HEK293 (cell line): Measurements from ENCODE around the gene PLXNA3.

Experiments
- CTCF ChIA-PET: fragments of 350-600 bp; formaldehyde crosslinking; extraction: SDS; loops from one replicate; lab custom pipeline; 2021; ENCODE audit warnings: antibody characterized with exemption; lab: Yijun Ruan, JAX
- POLR2A ChIA-PET: fragments of 300-600 bp; formaldehyde crosslinking; extraction: SDS; loops from one replicate; lab custom pipeline; 2020; ENCODE audit warnings: antibody characterized with exemption, inconsistent platforms; lab: Yijun Ruan, JAX
- H3K27ac ChIP-seq: fragments of 200-500 bp; sonication (Bioruptor generic); 2 replicates; pipeline ENCODE4 v1.5.1; 2014; ENCODE audit warnings: low read depth, low read length, control low read depth, inconsistent platforms; ENCODE audit errors: extremely low read depth
- H3K36me3 ChIP-seq, 2 experiments: fragments of 200-500 bp in 1 of 2; sonication (Bioruptor generic) in 1 of 2; 1 replicate in 1 of 2; 2 replicates in 1 of 2; pipeline ENCODE4 v1.5.1; 2014 to 2017; ENCODE audit warnings: inconsistent platforms in 2 of 2, low read length in 2 of 2; ENCODE audit not compliant: control insufficient read depth in 2 of 2, insufficient read depth in 1 of 2
- H3K4me1 ChIP-seq: fragments of 200-500 bp; sonication (Bioruptor generic); 2 replicates; pipeline ENCODE4 v1.5.1; 2014; ENCODE audit warnings: mild to moderate bottlenecking, low read length, inconsistent platforms; ENCODE audit not compliant: control insufficient read depth, insufficient read depth
- H3K4me3 ChIP-seq: 2 replicates; pipeline ENCODE4 v1.5.1; 2011; ENCODE audit warnings: low read depth, mild to moderate bottlenecking, control low read depth, low read length, moderate library complexity
- H3K9me3 ChIP-seq: fragments of 200-500 bp; sonication (Bioruptor generic); 2 replicates; pipeline ENCODE4 v1.5.1; 2014; ENCODE audit warnings: low read depth, low read length, inconsistent platforms; ENCODE audit not compliant: control insufficient read depth, insufficient read depth
- FEZF1 ChIP-seq: fragments of 450-650 bp; formaldehyde crosslinking; IDR thresholded peaks from 2 replicates; pipeline ENCODE4 v1.5.1; 2016; ENCODE audit warnings: missing biosample characterization, missing genetic modification characterization
- GLIS2 ChIP-seq: fragments of 450-650 bp; formaldehyde crosslinking; IDR thresholded peaks from 2 replicates; pipeline ENCODE4 v1.5.1; 2016; ENCODE audit warnings: missing biosample characterization, missing genetic modification characterization
- IKZF3 ChIP-seq: fragments of 450-650 bp; IDR thresholded peaks from 2 replicates; pipeline ENCODE4 v1.5.0; 2018; ENCODE audit warnings: missing biosample characterization, mild to moderate bottlenecking, missing genetic modification characterization, moderate library complexity
- SALL2 ChIP-seq: fragments of 450-650 bp; formaldehyde crosslinking; IDR thresholded peaks from 2 replicates; pipeline ENCODE4 v1.5.0; 2017; ENCODE audit warnings: missing biosample characterization, mild to moderate bottlenecking, missing genetic modification characterization, borderline replicate concordance
- TCF7L2 ChIP-seq: IDR thresholded peaks from 2 replicates; pipeline ENCODE4 v1.6.1; 2011; ENCODE audit warnings: low read depth, mild to moderate bottlenecking, inconsistent platforms, low read length, moderate library complexity, borderline replicate concordance
- WT1 ChIP-seq: fragments of 450-650 bp; formaldehyde crosslinking; IDR thresholded peaks from 2 replicates; pipeline ENCODE4 v1.5.1; 2016; ENCODE audit warnings: missing biosample characterization, missing genetic modification characterization
- YY1 ChIP-seq: fragments of 450-650 bp; formaldehyde crosslinking; IDR thresholded peaks from 2 replicates; pipeline ENCODE4 v1.5.1; 2018; ENCODE audit warnings: missing biosample characterization, missing genetic modification characterization
- ZBTB20 ChIP-seq: fragments of 450-650 bp; formaldehyde crosslinking; IDR thresholded peaks from 2 replicates; pipeline ENCODE4 v1.5.1; 2016; ENCODE audit warnings: missing biosample characterization, missing genetic modification characterization
- ZNF114 ChIP-seq: fragments of 450-650 bp; formaldehyde crosslinking; IDR thresholded peaks from 2 replicates; pipeline ENCODE4 v1.5.0; 2017; ENCODE audit warnings: missing biosample characterization, missing genetic modification characterization
- ZNF138 ChIP-seq: fragments of 450-650 bp; formaldehyde crosslinking; IDR thresholded peaks from 2 replicates; pipeline ENCODE4 v1.5.1; 2016; ENCODE audit warnings: missing biosample characterization, missing genetic modification characterization, borderline replicate concordance
- ZNF169 ChIP-seq: fragments of 450-650 bp; formaldehyde crosslinking; IDR thresholded peaks from 2 replicates; pipeline ENCODE4 v1.5.1; 2016; ENCODE audit warnings: missing biosample characterization, missing genetic modification characterization
- ZNF211 ChIP-seq: fragments of 450-650 bp; formaldehyde crosslinking; IDR thresholded peaks from 2 replicates; pipeline ENCODE4 v1.5.1; 2016; ENCODE audit warnings: low read depth, missing biosample characterization, missing genetic modification characterization
- ZNF292 ChIP-seq: fragments of 450-650 bp; formaldehyde crosslinking; IDR thresholded peaks from 2 replicates; pipeline ENCODE4 v1.5.1; 2016; ENCODE audit warnings: low read depth, missing biosample characterization, missing genetic modification characterization, borderline replicate concordance
- ZNF302 ChIP-seq: fragments of 450-650 bp; formaldehyde crosslinking; IDR thresholded peaks from 2 replicates; pipeline ENCODE4 v1.5.1; 2016; ENCODE audit warnings: missing biosample characterization, missing genetic modification characterization, low read depth
- ZNF391 ChIP-seq: fragments of 450-650 bp; formaldehyde crosslinking; IDR thresholded peaks from 2 replicates; pipeline ENCODE4 v1.5.1; 2016; ENCODE audit warnings: low read depth, missing biosample characterization, missing genetic modification characterization, borderline replicate concordance
- ZNF416 ChIP-seq: fragments of 450-650 bp; formaldehyde crosslinking; IDR thresholded peaks from 2 replicates; pipeline ENCODE4 v1.5.1; 2016; ENCODE audit warnings: missing biosample characterization, missing genetic modification characterization
- ZNF660 ChIP-seq: fragments of 450-650 bp; IDR thresholded peaks from 2 replicates; pipeline ENCODE4 v1.5.1; 2018; ENCODE audit warnings: missing biosample characterization, mild to moderate bottlenecking, missing genetic modification characterization
- ZSCAN23 ChIP-seq: fragments of 450-650 bp; formaldehyde crosslinking; IDR thresholded peaks from 2 replicates; pipeline ENCODE4 v1.5.1; 2016; ENCODE audit warnings: missing biosample characterization, missing genetic modification characterization
- TF ChIP-seq, protein P1 (sequence below): fragments of 450-650 bp; formaldehyde crosslinking; IDR thresholded peaks from 2 replicates; pipeline ENCODE4 v1.5.1; 2016; ENCODE audit warnings: missing biosample characterization, missing genetic modification characterization
- TF ChIP-seq, protein P2 (sequence below): fragments of 450-650 bp; formaldehyde crosslinking; IDR thresholded peaks from 2 replicates; pipeline ENCODE4 v1.5.1; 2016; ENCODE audit warnings: missing biosample characterization, missing genetic modification characterization
- TF ChIP-seq, protein P3 (sequence below): fragments of 450-650 bp; formaldehyde crosslinking; conservative IDR thresholded peaks from 2 replicates; pipeline ENCODE4 v1.5.1; 2016; ENCODE audit warnings: low read depth, missing biosample characterization, missing genetic modification characterization
- TF ChIP-seq, protein P4 (sequence below): fragments of 450-650 bp; formaldehyde crosslinking; IDR thresholded peaks from 2 replicates; pipeline ENCODE4 v1.5.0; 2017; ENCODE audit warnings: missing biosample characterization, missing genetic modification characterization, borderline replicate concordance

PLXNA3 gene

DNA sequence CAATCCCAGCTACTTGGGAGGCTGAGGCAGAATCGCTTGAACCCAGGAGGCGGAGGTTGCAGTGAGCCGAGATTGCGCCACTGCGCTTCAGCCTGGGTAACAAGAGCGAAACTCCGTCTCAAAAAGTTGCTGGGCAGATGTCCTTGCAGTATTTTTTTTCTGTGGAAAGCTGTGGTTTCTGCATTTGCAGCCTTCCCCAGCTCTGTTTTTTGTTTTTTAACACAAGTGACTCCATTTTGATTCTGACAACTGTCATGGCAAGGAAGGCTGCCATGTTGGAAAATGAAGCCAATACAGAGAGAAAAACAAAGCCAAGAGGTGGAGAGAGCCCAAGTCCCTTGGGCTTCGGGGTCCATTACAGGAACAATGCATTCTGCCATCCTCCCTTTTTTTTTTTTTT is 44.0 kb downstream of the PLXNA3 start:
- Histone ChIP-seq H3K27ac (no peak overlapping the region), H3K9me3 (no peaks in the 10 kb centered on the region), H3K4me3 (no peak overlapping the region), H3K4me1 (no peaks in the 10 kb centered on the region), H3K36me3 (peaks cover 0 to 6% of the 10 kb centered on the region in 2 experiments; a peak in 1 of 3 replicates)
- CTCF ChIA-PET: interaction anchor here (0.7 to 1.2 kb wide), 2 partner anchors 13 to 14 kb away, joined by 3 to 5 read pairs; no protein-coding TSS in a partner anchor
- POLR2A ChIA-PET: no interaction called here
- TF ChIP-seq ZNF211 (tag by site-specific recombination): no peak
- TF ChIP-seq, protein P1, sequence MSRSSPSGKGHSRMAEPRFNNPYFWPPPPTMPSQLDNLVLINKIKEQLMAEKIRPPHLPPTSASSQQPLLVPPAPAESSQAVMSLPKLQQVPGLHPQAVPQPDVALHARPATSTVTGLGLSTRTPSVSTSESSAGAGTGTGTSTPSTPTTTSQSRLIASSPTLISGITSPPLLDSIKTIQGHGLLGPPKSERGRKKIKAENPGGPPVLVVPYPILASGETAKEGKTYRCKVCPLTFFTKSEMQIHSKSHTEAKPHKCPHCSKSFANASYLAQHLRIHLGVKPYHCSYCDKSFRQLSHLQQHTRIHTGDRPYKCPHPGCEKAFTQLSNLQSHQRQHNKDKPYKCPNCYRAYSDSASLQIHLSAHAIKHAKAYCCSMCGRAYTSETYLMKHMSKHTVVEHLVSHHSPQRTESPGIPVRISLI (tag by site-specific recombination): no peak
- TF ChIP-seq ZNF391 (tag by site-specific recombination): no peak
- TF ChIP-seq GLIS2 (tag by site-specific recombination): no peak
- no peak for TF ChIP-seq ZNF169 (tag by site-specific recombination)
- TF ChIP-seq ZNF660 (tag by site-specific recombination): no peak
- TF ChIP-seq, protein P2, sequence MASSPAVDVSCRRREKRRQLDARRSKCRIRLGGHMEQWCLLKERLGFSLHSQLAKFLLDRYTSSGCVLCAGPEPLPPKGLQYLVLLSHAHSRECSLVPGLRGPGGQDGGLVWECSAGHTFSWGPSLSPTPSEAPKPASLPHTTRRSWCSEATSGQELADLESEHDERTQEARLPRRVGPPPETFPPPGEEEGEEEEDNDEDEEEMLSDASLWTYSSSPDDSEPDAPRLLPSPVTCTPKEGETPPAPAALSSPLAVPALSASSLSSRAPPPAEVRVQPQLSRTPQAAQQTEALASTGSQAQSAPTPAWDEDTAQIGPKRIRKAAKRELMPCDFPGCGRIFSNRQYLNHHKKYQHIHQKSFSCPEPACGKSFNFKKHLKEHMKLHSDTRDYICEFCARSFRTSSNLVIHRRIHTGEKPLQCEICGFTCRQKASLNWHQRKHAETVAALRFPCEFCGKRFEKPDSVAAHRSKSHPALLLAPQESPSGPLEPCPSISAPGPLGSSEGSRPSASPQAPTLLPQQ (tag by site-specific recombination): no peak
- TF ChIP-seq ZNF292: no peak
- TF ChIP-seq IKZF3 (tag by site-specific recombination): no peak

DNA sequence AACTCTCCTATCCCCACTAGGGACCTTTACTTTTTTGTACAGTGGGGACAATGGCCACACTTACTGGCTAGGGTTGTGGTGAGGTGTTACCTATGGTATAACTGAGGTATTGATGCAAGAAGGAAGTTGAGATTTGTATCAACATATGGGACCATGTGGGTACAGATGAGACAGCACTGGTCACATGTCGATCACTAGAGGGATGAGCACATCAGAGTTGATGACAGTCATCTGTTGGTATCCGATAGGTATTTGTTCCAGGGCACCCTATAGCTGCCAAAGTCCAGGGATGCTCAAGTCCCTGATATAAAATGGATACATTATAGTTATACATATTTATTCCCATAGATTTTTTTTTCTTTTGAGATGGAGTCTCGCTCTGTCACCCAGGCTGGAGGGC is 44.9 kb downstream of the PLXNA3 start:
- POLR2A ChIA-PET: no interaction called here
- no peak overlapping the region for H3K27ac ChIP-seq
- CTCF ChIA-PET: interaction anchor here (0.6 to 0.7 kb wide), 3 partner anchors 12 to 22 kb away, joined by 3 read pairs; partner anchors contain the start of gene SLC10A3
- no peaks in the 10 kb centered on the region for H3K9me3 ChIP-seq
- TF ChIP-seq ZNF416 (tag by site-specific recombination) (no peak), ZNF114 (tag by site-specific recombination) (no peak), YY1 (no peak), ZBTB20 (tag by site-specific recombination) (no peak)
- no peaks in the 10 kb centered on the region for H3K4me1 ChIP-seq
- no peak overlapping the region for H3K4me3 ChIP-seq
- H3K36me3 ChIP-seq: peaks cover 0 to 12% of the 10 kb centered on the region in 2 experiments; a peak in 1 of 3 replicates

DNA sequence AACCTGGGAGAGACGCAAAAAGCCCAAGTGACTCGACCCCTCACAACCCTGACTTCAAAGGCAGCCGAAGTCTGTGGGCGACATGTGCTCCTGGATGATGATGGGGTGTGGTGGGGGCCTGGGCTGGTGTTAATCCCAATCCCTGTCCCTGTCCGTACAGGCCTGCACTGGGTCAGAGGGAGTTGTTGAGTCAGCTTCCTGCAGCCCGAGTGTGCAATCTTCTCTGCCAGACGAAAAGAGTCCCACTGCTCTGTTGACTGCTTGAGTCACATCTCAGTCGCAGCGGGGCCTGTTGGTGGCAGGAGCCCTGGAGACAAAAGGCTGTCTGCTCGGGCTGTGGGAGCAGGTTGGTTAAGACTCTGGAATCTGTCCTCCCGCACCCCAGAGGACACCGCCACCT is 47.7 kb downstream of the PLXNA3 start:
- ChIA-PET POLR2A (no interaction called here), CTCF (no interaction called here)
- H3K36me3 ChIP-seq: peaks cover 4 to 30% of the 10 kb centered on the region in 2 experiments; a peak in 2 of 3 replicates
- H3K4me1 ChIP-seq: no peaks in the 10 kb centered on the region
- H3K4me3 ChIP-seq: no peak overlapping the region
- no peak overlapping the region for H3K27ac ChIP-seq
- H3K9me3 ChIP-seq: no peaks in the 10 kb centered on the region
- TF ChIP-seq, protein P3, sequence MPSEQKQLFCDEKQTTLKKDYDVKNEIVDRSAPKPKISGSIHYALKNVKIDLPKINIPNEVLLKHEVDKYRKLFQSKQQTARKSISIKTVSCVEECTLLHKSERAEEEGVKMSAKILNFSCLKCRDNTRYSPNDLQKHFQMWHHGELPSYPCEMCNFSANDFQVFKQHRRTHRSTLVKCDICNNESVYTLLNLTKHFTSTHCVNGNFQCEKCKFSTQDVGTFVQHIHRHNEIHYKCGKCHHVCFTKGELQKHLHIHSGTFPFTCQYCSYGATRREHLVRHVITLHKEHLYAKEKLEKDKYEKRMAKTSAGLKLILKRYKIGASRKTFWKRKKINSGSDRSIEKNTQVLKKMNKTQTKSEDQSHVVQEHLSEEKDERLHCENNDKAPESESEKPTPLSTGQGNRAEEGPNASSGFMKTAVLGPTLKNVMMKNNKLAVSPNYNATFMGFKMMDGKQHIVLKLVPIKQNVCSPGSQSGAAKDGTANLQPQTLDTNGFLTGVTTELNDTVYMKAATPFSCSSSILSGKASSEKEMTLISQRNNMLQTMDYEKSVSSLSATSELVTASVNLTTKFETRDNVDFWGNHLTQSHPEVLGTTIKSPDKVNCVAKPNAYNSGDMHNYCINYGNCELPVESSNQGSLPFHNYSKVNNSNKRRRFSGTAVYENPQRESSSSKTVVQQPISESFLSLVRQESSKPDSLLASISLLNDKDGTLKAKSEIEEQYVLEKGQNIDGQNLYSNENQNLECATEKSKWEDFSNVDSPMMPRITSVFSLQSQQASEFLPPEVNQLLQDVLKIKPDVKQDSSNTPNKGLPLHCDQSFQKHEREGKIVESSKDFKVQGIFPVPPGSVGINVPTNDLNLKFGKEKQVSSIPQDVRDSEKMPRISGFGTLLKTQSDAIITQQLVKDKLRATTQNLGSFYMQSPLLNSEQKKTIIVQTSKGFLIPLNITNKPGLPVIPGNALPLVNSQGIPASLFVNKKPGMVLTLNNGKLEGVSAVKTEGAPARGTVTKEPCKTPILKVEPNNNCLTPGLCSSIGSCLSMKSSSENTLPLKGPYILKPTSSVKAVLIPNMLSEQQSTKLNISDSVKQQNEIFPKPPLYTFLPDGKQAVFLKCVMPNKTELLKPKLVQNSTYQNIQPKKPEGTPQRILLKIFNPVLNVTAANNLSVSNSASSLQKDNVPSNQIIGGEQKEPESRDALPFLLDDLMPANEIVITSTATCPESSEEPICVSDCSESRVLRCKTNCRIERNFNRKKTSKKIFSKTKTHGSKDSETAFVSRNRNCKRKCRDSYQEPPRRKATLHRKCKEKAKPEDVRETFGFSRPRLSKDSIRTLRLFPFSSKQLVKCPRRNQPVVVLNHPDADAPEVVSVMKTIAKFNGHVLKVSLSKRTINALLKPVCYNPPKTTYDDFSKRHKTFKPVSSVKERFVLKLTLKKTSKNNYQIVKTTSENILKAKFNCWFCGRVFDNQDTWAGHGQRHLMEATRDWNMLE (tag by site-specific recombination): no peak
- no peak for TF ChIP-seq ZNF302
- no peak for TF ChIP-seq FEZF1 (tag by site-specific recombination)
- no peak for TF ChIP-seq TCF7L2
- no peak for TF ChIP-seq ZSCAN23 (tag by site-specific recombination)
- TF ChIP-seq ZNF138 (tag by site-specific recombination): no peak
- TF ChIP-seq, protein P4, sequence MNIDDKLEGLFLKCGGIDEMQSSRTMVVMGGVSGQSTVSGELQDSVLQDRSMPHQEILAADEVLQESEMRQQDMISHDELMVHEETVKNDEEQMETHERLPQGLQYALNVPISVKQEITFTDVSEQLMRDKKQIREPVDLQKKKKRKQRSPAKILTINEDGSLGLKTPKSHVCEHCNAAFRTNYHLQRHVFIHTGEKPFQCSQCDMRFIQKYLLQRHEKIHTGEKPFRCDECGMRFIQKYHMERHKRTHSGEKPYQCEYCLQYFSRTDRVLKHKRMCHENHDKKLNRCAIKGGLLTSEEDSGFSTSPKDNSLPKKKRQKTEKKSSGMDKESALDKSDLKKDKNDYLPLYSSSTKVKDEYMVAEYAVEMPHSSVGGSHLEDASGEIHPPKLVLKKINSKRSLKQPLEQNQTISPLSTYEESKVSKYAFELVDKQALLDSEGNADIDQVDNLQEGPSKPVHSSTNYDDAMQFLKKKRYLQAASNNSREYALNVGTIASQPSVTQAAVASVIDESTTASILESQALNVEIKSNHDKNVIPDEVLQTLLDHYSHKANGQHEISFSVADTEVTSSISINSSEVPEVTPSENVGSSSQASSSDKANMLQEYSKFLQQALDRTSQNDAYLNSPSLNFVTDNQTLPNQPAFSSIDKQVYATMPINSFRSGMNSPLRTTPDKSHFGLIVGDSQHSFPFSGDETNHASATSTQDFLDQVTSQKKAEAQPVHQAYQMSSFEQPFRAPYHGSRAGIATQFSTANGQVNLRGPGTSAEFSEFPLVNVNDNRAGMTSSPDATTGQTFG (tag by site-specific recombination): no peak
- no peak for TF ChIP-seq ZNF114 (tag by site-specific recombination)
- no peak for TF ChIP-seq WT1 (tag by site-specific recombination)
- no peak for TF ChIP-seq SALL2 (tag by site-specific recombination)
